Measurements from ENCODE around the gene AHSA1. TPM values are rescaled to one million over a fixed set of nuclear protein-coding genes. Genes with fewer than 3 reads are reported as not detected.

Gene AHSA1
- polyA plus RNA-seq, 1 donor from 2014 or later: 207 TPM

- Histone ChIP-seq H3K9me3 (ENCODE audit: low read length) (no peaks in the 10 kb centered on the region), H3K9me2 (ENCODE audit: insufficient read depth, low read length) (no peaks in the 10 kb centered on the region), H3K4me3 (ENCODE audit: low read length) (no peak overlapping the region), H3K4me2 (ENCODE audit: low read length) (no peak overlapping the region), H3K36me3 (ENCODE audit: insufficient read depth, low read length) (peaks cover 7% of the 10 kb centered on the region), H3K27me3 (ENCODE audit: insufficient read depth, low read depth, low read length) (no peaks in the 10 kb centered on the region), H2AFZ (ENCODE audit: low read depth, low read length) (no peak overlapping the region), H3K27ac (ENCODE audit: low read length) (no peak overlapping the region), H3K79me2 (replicated peaks; ENCODE audit: insufficient read depth, low read length) (no peaks in the 10 kb centered on the region), H4K20me1 (ENCODE audit: insufficient read depth) (no peaks in the 10 kb centered on the region), H3K9ac (ENCODE audit: low read length) (no peak overlapping the region), H3F3A (ENCODE audit: insufficient read depth, low read length, poor library complexity, severe bottlenecking) (no peaks in the 10 kb centered on the region)
- TF ChIP-seq CTCF (IDR thresholded peaks at IDR 0.05; ENCODE audit: poor library complexity, severe bottlenecking) (no peak), EP300 (conservative IDR thresholded peaks at IDR 0.05; ENCODE audit: poor library complexity, severe bottlenecking) (no peak), TAF1 (IDR thresholded peaks at IDR 0.05; ENCODE audit: low read depth) (no peak), MXI1 (conservative IDR thresholded peaks at IDR 0.05; ENCODE audit: poor library complexity, severe bottlenecking) (no peak), EZH2 (IDR thresholded peaks at IDR 0.05; ENCODE audit: borderline replicate concordance, insufficient read depth, low read length, poor library complexity, severe bottlenecking) (no peak), REST (IDR thresholded peaks at IDR 0.05; ENCODE audit: borderline replicate concordance) (no peak), POLR2AphosphoS5 (IDR thresholded peaks at IDR 0.05) (no peak), RAD21 (conservative IDR thresholded peaks at IDR 0.05) (no peak)
These were observed 18.0 kb upstream of the AHSA1 start for GRCh38 chr14:77439861-77440260.

GRCh38 chr14:77442196-77442595 is 15.7 kb upstream of the AHSA1 start:
- Histone ChIP-seq H3F3A (ENCODE audit: insufficient read depth, low read length, poor library complexity, severe bottlenecking) (no peaks in the 10 kb centered on the region), H3K4me2 (ENCODE audit: low read length) (no peak overlapping the region), H3K27me3 (ENCODE audit: insufficient read depth, low read depth, low read length) (no peaks in the 10 kb centered on the region), H3K9me3 (ENCODE audit: low read length) (no peaks in the 10 kb centered on the region), H3K4me3 (ENCODE audit: low read length) (no peak overlapping the region), H3K9me2 (ENCODE audit: insufficient read depth, low read length) (no peaks in the 10 kb centered on the region), H4K20me1 (ENCODE audit: insufficient read depth) (no peaks in the 10 kb centered on the region), H3K27ac (ENCODE audit: low read length) (no peak overlapping the region), H3K9ac (ENCODE audit: low read length) (no peak overlapping the region), H2AFZ (ENCODE audit: low read depth, low read length) (no peak overlapping the region), H3K36me3 (ENCODE audit: insufficient read depth, low read length) (peaks cover 7% of the 10 kb centered on the region), H3K79me2 (replicated peaks; ENCODE audit: insufficient read depth, low read length) (no peaks in the 10 kb centered on the region)
- TF ChIP-seq REST (IDR thresholded peaks at IDR 0.05; ENCODE audit: borderline replicate concordance) (no peak), EZH2 (IDR thresholded peaks at IDR 0.05; ENCODE audit: borderline replicate concordance, insufficient read depth, low read length, poor library complexity, severe bottlenecking) (no peak), TAF1 (IDR thresholded peaks at IDR 0.05; ENCODE audit: low read depth) (no peak), CTCF (IDR thresholded peaks at IDR 0.05; ENCODE audit: poor library complexity, severe bottlenecking) (no peak), EP300 (conservative IDR thresholded peaks at IDR 0.05; ENCODE audit: poor library complexity, severe bottlenecking) (no peak), SMC3 (conservative IDR thresholded peaks at IDR 0.05; ENCODE audit: poor library complexity) (no peak), RAD21 (conservative IDR thresholded peaks at IDR 0.05) (no peak), POLR2AphosphoS5 (IDR thresholded peaks at IDR 0.05) (no peak), MXI1 (conservative IDR thresholded peaks at IDR 0.05; ENCODE audit: poor library complexity, severe bottlenecking) (no peak)
